Stimulated activated CD4-positive, alpha-beta T cell treated with anti-CD3 and anti-CD28 coated beads, Interleukin-4, amount 100 ng/mL, for 24 hours (primary cell): ENCODE data around the gene KRT1.

ENCODE experiments used
- DNase-seq: peaks from one replicate; pipeline ENCODE4 v3.0.0-alpha.2; 2020

Gene KRT1

GRCh38 chr12:52659395-52659794 is 20.8 kb downstream of the KRT1 start:
- DNase-seq, result no peak

- DNase-seq, result no peak
Measured at GRCh38 chr12:52658196-52658595, 22.0 kb downstream of the KRT1 start.

GRCh38 chr12:52657250-52657902 is 22.8 kb downstream of the KRT1 start:
- DNase-seq, result no peak

GRCh38 chr12:52656616-52657015 is 23.6 kb downstream of the KRT1 start:
- no peak for DNase-seq

GRCh38 chr12:52655720-52656124 is 24.5 kb downstream of the KRT1 start:
- DNase-seq, result no peak

GRCh38 chr12:52655251-52655650 is 25.0 kb downstream of the KRT1 start:
- DNase-seq, result no peak

GRCh38 chr12:52651726-52652261 is 28.4 kb downstream of the KRT1 start, which contains the start of gene KRT2:
TSS of gene KRT2 (minus strand) at chr12:52652211. CDS start at chr12:52652142, 69 bp downstream.
- no peak for DNase-seq

- DNase-seq, result no peak
Measured at GRCh38 chr12:52650520-52651081, 29.6 kb downstream of the KRT1 start.

- DNase-seq, result no peak
Measured at GRCh38 chr12:52649066-52649465, 31.1 kb downstream of the KRT1 start.

GRCh38 chr12:52648012-52648550 is 32.1 kb downstream of the KRT1 start:
- DNase-seq, result no peak

GRCh38 chr12:52647601-52648000 is 32.6 kb downstream of the KRT1 start:
- DNase-seq, result no peak

GRCh38 chr12:52646613-52647012 is 33.6 kb downstream of the KRT1 start:
- DNase-seq, result no peak

GRCh38 chr12:52645982-52646381 is 34.2 kb downstream of the KRT1 start:
- no peak for DNase-seq

GRCh38 chr12:52645120-52645761 is 35.0 kb downstream of the KRT1 start:
- peak; percentile 15 for DNase-seq

GRCh38 chr12:52644078-52644415 is 36.2 kb downstream of the KRT1 start:
- DNase-seq, result no peak

- DNase-seq, result no peak
Measured at GRCh38 chr12:52643233-52644077, 36.8 kb downstream of the KRT1 start.

- DNase-seq, result no peak
Measured at GRCh38 chr12:52641468-52641867, 38.7 kb downstream of the KRT1 start.

- no peak for DNase-seq
Measured at GRCh38 chr12:52637299-52637698, 42.9 kb downstream of the KRT1 start.

- no peak for DNase-seq
Measured at GRCh38 chr12:52636592-52637258, 43.5 kb downstream of the KRT1 start.

GRCh38 chr12:52636189-52636588 is 44.0 kb downstream of the KRT1 start:
- no peak for DNase-seq

GRCh38 chr12:52634266-52635056 is 45.7 kb downstream of the KRT1 start:
- no peak for DNase-seq

GRCh38 chr12:52633383-52633782 is 46.8 kb downstream of the KRT1 start:
- no peak for DNase-seq
